ENCODE results near the gene CLDN34.

CLDN34 gene

DNA sequence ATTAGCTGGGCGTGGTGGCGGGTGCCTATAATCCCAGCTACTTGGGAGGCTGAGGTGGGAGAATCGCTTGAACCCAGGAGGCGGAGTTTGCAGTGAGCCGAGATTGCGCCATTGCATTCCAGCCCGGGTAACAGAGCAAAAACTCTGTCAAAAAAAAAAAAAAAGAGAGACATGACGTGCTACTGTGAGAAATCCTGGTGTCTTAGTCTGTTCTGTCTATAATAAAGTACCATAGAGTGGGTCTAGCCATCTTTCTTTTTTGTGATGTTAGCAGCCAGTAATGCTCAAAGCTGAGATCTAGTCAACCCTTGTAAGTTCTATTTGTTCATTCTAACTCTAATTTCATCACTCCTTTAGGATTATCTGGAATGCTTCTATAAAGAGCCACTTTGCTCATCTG is 38.9 kb downstream of the CLDN34 start:
- TF ChIP-seq EP300 (IDR thresholded peaks at IDR 0.05; ENCODE audit: borderline replicate concordance) (no peak), RAD21 (IDR thresholded peaks at IDR 0.05; ENCODE audit: low read depth) (no peak), TEAD4 (IDR thresholded peaks at IDR 0.05) (no peak), CREB1 (IDR thresholded peaks at IDR 0.05; ENCODE audit: low read depth) (no peak), TCF12 (IDR thresholded peaks at IDR 0.05; ENCODE audit: low read depth) (no peak), ZBTB7A (IDR thresholded peaks at IDR 0.05; ENCODE audit: low read depth) (no peak)
- TF ChIP-seq, protein P1, sequence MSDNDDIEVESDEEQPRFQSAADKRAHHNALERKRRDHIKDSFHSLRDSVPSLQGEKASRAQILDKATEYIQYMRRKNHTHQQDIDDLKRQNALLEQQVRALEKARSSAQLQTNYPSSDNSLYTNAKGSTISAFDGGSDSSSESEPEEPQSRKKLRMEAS (IDR thresholded peaks at IDR 0.05), result no peak
- TF ChIP-seq, protein P2, sequence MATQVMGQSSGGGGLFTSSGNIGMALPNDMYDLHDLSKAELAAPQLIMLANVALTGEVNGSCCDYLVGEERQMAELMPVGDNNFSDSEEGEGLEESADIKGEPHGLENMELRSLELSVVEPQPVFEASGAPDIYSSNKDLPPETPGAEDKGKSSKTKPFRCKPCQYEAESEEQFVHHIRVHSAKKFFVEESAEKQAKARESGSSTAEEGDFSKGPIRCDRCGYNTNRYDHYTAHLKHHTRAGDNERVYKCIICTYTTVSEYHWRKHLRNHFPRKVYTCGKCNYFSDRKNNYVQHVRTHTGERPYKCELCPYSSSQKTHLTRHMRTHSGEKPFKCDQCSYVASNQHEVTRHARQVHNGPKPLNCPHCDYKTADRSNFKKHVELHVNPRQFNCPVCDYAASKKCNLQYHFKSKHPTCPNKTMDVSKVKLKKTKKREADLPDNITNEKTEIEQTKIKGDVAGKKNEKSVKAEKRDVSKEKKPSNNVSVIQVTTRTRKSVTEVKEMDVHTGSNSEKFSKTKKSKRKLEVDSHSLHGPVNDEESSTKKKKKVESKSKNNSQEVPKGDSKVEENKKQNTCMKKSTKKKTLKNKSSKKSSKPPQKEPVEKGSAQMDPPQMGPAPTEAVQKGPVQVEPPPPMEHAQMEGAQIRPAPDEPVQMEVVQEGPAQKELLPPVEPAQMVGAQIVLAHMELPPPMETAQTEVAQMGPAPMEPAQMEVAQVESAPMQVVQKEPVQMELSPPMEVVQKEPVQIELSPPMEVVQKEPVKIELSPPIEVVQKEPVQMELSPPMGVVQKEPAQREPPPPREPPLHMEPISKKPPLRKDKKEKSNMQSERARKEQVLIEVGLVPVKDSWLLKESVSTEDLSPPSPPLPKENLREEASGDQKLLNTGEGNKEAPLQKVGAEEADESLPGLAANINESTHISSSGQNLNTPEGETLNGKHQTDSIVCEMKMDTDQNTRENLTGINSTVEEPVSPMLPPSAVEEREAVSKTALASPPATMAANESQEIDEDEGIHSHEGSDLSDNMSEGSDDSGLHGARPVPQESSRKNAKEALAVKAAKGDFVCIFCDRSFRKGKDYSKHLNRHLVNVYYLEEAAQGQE (IDR thresholded peaks at IDR 0.05; ENCODE audit: low read depth), result no peak
- TF ChIP-seq, protein P3, sequence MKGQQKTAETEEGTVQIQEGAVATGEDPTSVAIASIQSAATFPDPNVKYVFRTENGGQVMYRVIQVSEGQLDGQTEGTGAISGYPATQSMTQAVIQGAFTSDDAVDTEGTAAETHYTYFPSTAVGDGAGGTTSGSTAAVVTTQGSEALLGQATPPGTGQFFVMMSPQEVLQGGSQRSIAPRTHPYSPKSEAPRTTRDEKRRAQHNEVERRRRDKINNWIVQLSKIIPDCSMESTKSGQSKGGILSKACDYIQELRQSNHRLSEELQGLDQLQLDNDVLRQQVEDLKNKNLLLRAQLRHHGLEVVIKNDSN (IDR thresholded peaks at IDR 0.05), result no peak

DNA sequence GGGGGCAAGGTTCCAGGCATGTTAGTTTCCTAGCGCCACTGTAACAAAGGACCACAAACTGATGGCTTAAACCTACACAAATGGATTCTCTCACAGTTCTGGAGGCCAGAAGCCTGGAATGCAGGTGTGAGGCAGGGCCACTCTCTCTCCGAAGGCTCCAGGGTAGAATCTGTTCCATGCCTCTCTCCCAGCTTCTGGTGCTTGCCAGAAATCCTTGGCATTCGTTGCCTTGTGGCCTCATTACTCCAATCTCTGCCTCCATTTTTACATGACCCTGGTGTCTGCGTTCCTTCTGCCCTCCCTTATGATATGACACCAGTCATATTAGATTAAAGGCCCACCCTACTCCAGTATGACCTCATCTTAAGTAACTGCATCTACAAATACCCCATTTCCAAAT is 39.6 kb downstream of the CLDN34 start:
- no peak for TF ChIP-seq EP300 (IDR thresholded peaks at IDR 0.05; ENCODE audit: borderline replicate concordance)

DNA sequence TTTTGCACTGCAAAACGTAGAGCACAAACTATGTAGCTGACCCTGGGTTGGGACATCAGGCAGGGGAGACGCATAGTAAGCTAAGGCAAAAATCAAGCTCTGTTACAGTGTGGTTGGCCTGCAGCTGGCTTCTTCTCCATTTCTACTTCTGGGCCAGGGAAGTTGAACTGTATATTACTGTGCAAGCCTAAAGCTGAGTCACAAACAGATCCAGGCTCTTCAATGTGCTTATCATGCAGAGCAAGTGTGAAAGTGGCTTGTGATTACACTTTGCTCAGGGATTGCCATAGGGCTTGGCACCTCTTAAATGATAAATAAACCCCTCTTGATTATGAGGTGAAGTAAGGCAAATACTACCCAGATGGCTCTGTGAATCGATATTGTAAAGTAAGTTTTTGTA is 40.5 kb downstream of the CLDN34 start:
- TF ChIP-seq TAF1 (IDR thresholded peaks at IDR 0.05; ENCODE audit: low read depth) (no peak), YY1 (IDR thresholded peaks at IDR 0.05; ENCODE audit: low read depth) (no peak), CEBPB (IDR thresholded peaks at IDR 0.05) (no peak), NFIC (IDR thresholded peaks at IDR 0.05) (no peak), RAD21 (IDR thresholded peaks at IDR 0.05; ENCODE audit: low read depth) (no peak), CREB1 (IDR thresholded peaks at IDR 0.05; ENCODE audit: low read depth) (no peak), TCF12 (IDR thresholded peaks at IDR 0.05; ENCODE audit: low read depth) (no peak), TEAD4 (IDR thresholded peaks at IDR 0.05) (no peak), EGR1 (IDR thresholded peaks at IDR 0.05) (no peak)
- TF ChIP-seq, protein P1 (IDR thresholded peaks at IDR 0.05), result no peak
- TF ChIP-seq, protein P3 (IDR thresholded peaks at IDR 0.05), result no peak

DNA sequence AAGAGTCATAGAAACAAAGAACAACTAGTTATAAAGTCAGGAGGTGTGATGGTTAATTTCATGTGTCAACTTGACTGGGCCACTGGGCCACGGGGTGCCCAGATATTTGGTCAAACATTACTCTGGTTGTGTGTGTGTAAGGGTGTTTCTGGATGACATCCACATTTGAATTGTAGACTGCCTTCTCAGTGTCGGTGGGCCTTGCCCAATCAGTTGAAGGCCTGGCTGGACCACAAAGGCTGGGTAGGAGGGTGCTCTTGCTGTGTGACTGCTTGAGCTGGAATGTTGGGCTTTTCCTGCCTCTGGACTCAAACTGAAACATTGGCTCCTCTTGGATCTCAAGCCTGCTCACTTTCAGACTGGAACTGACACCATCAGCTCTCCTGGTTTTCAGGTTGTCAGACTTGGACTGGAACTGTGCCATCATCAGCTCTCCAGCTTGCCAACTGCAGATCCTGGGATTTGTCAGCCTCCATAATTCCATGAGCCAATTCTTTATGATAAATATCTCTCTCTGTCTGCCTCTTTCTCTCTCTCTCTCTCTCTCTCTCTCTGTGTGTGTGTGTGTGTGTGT is 41.4 kb downstream of the CLDN34 start:
- TF ChIP-seq NFIC (IDR thresholded peaks at IDR 0.05) (no peak), RAD21 (IDR thresholded peaks at IDR 0.05; ENCODE audit: low read depth) (no peak), EGR1 (IDR thresholded peaks at IDR 0.05) (no peak), ZBTB7A (IDR thresholded peaks at IDR 0.05; ENCODE audit: low read depth) (no peak), FOXM1 (IDR thresholded peaks at IDR 0.05; ENCODE audit: borderline replicate concordance, low read depth) (no peak), TCF12 (IDR thresholded peaks at IDR 0.05; ENCODE audit: low read depth) (no peak), CREB1 (IDR thresholded peaks at IDR 0.05; ENCODE audit: low read depth) (no peak), TAF1 (IDR thresholded peaks at IDR 0.05; ENCODE audit: low read depth) (no peak), CEBPB (IDR thresholded peaks at IDR 0.05) (no peak), YY1 (IDR thresholded peaks at IDR 0.05; ENCODE audit: low read depth) (no peak), TEAD4 (IDR thresholded peaks at IDR 0.05) (no peak), EP300 (IDR thresholded peaks at IDR 0.05; ENCODE audit: borderline replicate concordance) (no peak)
- TF ChIP-seq, protein P1 (IDR thresholded peaks at IDR 0.05), result no peak
- TF ChIP-seq, protein P3 (IDR thresholded peaks at IDR 0.05), result no peak
- TF ChIP-seq, protein P2 (IDR thresholded peaks at IDR 0.05; ENCODE audit: low read depth), result no peak

DNA sequence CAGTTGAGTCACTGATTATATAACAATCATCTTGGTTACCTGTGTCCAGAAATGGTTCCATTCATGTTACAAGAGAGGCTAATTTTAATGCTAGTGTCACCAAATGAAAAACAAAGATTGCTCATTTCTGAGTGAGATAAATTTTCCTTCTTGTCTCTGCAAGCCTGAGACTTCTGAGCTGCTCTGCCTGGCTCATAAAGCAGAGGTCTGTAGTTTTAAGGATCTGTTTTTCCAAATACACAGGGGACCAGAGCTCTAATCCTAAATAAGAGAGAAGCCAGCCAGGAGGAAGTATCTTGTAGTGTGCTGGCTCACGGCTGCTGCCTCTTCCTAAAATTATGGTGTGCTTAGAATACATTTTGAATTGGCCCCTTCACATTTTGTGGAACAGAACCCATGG is 42.6 kb downstream of the CLDN34 start:
- TF ChIP-seq RAD21 (IDR thresholded peaks at IDR 0.05; ENCODE audit: low read depth), result no peak
- no peak for TF ChIP-seq ZBTB7A (IDR thresholded peaks at IDR 0.05; ENCODE audit: low read depth)
- TF ChIP-seq YY1 (IDR thresholded peaks at IDR 0.05; ENCODE audit: low read depth), result no peak
- TF ChIP-seq, protein P3 (IDR thresholded peaks at IDR 0.05), result no peak
- TF ChIP-seq CREB1 (IDR thresholded peaks at IDR 0.05; ENCODE audit: low read depth), result no peak
- TF ChIP-seq FOXM1 (IDR thresholded peaks at IDR 0.05; ENCODE audit: borderline replicate concordance, low read depth), result no peak
- TF ChIP-seq NFIC (IDR thresholded peaks at IDR 0.05), result no peak
- TF ChIP-seq CEBPB (IDR thresholded peaks at IDR 0.05), result no peak
- TF ChIP-seq EGR1 (IDR thresholded peaks at IDR 0.05), result no peak
- TF ChIP-seq TEAD4 (IDR thresholded peaks at IDR 0.05), result no peak
- TF ChIP-seq, protein P2 (IDR thresholded peaks at IDR 0.05; ENCODE audit: low read depth), result no peak
- TF ChIP-seq TAF1 (IDR thresholded peaks at IDR 0.05; ENCODE audit: low read depth), result no peak
- TF ChIP-seq, protein P1 (IDR thresholded peaks at IDR 0.05), result no peak
- TF ChIP-seq TCF12 (IDR thresholded peaks at IDR 0.05; ENCODE audit: low read depth), result no peak
- no peak for TF ChIP-seq EP300 (IDR thresholded peaks at IDR 0.05; ENCODE audit: borderline replicate concordance)
